GM13976 (cell line): ENCODE results near the gene NEGR1.

Experiments used
- DNase-seq: peaks from one replicate; pipeline ENCODE4 v3.0.0; 2012; ENCODE audit warnings: low spot score
- in situ Hi-C: fragments of 300-500 bp; cut with MboI; formaldehyde crosslinking; loops from one replicate; pipeline ENCODE4 v1.12.0; 2022; ENCODE audit warnings: low sequenced_read_pairs, mixed read lengths, inconsistent platforms; ENCODE audit not compliant: unreplicated experiment
- TF ChIP-seq, protein P1 (sequence below): IDR thresholded peaks from 2 replicates; pipeline ENCODE4 v1.5.1; 2012; ENCODE audit warnings: borderline replicate concordance, mild to moderate bottlenecking; ENCODE audit not compliant: insufficient read depth; ENCODE audit errors: extremely low read depth, missing control alignments, control extremely low read depth

Gene NEGR1

DNA sequence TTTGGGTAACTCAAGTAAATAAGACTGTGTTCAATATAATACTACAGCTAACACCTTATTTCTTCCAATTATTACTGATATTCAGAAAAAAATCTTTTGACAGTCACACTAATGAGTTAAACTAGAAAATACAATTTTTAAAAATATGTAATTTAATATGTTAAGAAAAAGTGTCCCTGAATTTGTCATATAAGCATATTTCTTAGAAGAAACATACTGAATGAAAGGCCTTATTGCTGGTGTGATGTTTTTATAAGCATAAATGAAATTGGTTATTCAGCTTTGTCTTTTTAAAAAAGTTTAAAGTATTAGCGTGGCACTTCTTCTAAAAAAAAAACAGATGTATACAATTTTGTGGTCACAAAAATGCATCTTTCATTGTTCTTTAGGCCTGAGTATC, 267.3 kb downstream of the NEGR1 start:
- in situ Hi-C loops, result no loop called here
- TF ChIP-seq, protein P1, sequence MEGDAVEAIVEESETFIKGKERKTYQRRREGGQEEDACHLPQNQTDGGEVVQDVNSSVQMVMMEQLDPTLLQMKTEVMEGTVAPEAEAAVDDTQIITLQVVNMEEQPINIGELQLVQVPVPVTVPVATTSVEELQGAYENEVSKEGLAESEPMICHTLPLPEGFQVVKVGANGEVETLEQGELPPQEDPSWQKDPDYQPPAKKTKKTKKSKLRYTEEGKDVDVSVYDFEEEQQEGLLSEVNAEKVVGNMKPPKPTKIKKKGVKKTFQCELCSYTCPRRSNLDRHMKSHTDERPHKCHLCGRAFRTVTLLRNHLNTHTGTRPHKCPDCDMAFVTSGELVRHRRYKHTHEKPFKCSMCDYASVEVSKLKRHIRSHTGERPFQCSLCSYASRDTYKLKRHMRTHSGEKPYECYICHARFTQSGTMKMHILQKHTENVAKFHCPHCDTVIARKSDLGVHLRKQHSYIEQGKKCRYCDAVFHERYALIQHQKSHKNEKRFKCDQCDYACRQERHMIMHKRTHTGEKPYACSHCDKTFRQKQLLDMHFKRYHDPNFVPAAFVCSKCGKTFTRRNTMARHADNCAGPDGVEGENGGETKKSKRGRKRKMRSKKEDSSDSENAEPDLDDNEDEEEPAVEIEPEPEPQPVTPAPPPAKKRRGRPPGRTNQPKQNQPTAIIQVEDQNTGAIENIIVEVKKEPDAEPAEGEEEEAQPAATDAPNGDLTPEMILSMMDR, result no peak
- no peak for DNase-seq

DNA sequence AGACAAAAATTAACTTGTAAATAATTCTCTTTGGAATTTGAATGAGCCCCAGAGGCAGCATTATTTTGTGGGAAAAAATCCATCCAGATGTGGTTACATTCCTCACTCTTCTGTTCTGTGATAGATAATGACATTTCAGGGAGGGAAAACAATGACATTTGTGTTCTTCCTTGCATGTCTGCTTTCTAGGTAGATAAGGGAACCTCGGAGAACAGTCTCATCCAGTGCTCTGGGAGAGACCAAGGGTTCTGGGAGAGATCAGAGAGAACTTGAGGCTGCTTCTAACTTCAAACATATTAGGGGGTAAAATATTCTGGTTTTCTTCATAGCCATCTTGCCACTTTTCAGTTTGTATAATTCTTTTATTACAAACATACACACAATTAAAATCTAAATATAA, 269.2 kb downstream of the NEGR1 start:
- DNase-seq, result no peak
- TF ChIP-seq, protein P1, result no peak
- in situ Hi-C loops, result no loop called here

DNA sequence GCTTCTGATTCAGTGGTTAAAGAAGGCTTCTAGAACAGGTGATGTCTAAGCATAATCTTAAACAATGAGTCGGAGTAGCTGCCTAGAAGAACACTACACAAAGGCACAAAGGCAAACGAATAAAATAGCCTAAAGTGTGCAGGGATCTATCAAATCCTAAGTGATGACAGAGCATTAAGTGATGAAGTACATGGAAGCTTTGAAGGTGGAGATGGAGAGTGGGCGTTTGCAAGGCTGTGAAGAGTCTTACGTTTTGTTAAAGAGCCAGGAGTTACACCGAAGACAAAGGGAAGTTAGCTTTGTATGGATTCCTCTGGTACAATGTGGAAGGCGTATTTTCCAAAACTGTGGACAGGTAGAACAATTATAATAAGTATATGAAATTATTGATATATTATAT, 270.6 kb downstream of the NEGR1 start:
- TF ChIP-seq, protein P1, result no peak
- no peak for DNase-seq
- in situ Hi-C loops, result no loop called here

DNA sequence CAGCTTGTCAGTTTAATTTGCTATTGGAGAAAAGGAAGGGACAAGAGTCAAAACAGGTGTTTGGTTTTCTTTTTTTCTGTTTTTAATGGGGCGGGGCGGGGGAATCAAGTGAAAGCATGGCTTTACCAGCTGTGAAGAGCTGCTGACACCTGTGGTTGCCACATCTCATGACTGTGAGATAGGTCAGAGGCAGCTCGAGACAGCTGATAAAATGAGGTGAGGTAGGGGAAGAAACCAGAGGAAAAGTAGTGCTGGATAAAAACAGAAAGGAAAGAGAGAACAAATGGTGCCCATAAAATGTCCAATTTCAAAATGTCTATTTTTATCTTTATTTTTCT, 272.3 kb downstream of the NEGR1 start:
- in situ Hi-C loops, result no loop called here
- no peak for DNase-seq

DNA sequence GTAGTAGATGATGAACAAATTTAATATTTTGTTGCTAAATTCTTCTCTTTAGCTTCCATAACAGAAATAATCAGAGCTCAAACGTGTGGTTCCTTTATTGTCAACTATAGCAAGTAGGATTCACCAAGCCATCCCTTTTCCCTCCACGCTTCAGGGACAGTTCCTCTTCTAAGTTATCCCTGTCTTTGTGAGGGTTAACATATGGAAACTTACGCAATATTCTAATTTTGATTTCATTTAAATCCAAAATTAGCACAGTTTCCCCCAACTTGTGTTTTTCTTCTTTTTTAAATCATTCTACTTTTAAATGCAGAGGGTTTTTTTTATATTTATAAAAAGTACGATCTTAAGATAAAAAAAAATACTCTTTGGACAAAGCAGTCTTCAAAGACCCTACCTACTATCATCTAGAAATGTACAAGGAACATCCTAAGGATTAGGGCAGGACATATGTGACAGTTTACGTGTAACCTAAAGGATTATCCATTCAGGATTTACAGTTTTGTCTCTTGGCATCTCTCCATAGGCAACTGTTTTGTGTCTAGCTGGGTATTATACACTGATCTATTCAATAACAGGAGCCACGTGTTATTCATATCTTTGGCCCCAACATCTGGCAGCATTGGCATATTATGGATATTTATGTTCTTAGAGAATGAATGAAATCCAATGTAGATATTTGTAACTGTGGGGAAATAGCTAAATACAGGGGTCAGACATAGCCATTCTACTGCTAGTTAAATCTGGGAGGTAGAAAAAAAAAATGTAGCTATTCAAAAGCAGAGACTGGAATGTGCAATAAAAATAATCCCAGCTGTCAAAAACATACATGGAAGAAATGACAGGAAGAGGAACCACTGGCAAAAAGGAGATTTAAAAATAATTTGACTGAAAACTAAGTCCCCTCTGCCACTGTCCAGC, 272.9 kb downstream of the NEGR1 start:
- in situ Hi-C loops, result no loop called here
- DNase-seq, result no peak
- TF ChIP-seq, protein P1, result no peak

More for the DNA sequence above, 272.3 kb downstream of the NEGR1 start:
- TF ChIP-seq, protein P1, result no peak

DNA sequence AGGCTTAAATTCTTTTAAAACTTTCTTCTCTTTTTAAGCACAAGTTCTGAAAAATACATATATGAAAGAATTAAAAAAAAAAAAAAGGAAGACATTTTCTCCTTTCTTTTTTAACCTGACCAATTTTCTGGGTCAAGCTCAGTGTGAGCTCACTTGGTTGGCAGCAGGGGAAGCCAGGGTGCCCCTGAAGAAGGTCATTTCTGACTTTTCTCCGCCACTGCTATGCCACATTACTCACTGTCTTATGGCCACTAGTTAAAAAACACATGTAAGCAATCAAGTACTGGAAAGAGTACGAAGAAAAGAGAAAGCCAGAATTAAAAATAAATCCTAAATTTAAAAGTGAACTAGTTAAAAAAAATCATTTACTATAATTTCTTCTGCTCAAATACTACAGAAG, 275.0 kb downstream of the NEGR1 start:
- no peak for DNase-seq
- in situ Hi-C loops, result no loop called here
- TF ChIP-seq, protein P1, result no peak
